GM10266 (cell line): ENCODE measurements around the gene SKIC2.
"Not testable (repeated sequence)": the region's sequence is repeated elsewhere in the genome, so short reads cannot be mapped to it uniquely, and the experiment has no call there.

Experiments used
- DNase-seq: peaks from one replicate; pipeline ENCODE4 v3.0.0; 2012; ENCODE audit errors: extremely low spot score
- TF ChIP-seq, protein P1 (sequence below): IDR thresholded peaks from 2 replicates; pipeline ENCODE4 v1.5.1; 2012; ENCODE audit warnings: mild to moderate bottlenecking, low read depth; ENCODE audit not compliant: control insufficient read depth, insufficient read depth; ENCODE audit errors: missing control alignments

SKIC2 gene

DNA sequence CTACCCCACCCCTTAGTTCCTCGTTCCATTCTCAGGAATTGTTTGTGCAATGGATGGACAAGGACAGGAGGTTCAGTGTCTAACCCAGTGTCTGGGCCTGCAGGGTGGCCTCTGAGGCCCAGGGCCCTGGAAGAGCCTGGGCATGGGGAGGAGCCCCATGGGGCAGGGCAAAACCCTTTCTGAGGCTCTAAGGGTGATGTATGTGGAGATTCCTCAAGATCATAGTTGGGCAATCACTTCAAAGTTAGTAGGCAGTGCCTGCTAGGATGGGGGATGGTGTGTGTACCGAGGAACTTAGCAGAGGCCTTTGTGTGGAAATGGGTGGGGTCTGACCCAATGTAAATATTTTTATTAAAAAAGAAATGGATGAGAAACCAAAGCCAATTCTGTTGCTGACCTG is 38.2 kb upstream of the SKIC2 start:
- no peak for DNase-seq

DNA sequence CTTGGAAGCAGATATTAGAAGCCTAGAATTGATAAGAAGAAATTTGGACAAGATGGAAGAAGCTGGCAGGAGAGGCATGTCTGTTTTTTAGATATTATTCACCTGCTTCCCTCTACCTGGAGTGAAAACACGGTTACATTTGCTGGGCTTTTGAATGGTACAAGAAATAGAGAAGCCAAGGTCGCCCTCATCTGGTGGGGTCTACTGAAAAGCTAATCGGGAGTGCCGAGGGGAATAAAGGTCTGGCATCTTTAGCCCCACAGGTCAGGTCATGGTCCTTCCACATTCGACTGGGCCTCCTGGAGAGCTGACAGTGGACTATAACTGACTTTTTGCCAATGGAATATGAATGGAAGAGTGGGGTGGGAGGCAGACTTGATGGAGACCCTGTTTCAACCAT is 36.0 kb upstream of the SKIC2 start:
- no peak for DNase-seq
- TF ChIP-seq, protein P1, sequence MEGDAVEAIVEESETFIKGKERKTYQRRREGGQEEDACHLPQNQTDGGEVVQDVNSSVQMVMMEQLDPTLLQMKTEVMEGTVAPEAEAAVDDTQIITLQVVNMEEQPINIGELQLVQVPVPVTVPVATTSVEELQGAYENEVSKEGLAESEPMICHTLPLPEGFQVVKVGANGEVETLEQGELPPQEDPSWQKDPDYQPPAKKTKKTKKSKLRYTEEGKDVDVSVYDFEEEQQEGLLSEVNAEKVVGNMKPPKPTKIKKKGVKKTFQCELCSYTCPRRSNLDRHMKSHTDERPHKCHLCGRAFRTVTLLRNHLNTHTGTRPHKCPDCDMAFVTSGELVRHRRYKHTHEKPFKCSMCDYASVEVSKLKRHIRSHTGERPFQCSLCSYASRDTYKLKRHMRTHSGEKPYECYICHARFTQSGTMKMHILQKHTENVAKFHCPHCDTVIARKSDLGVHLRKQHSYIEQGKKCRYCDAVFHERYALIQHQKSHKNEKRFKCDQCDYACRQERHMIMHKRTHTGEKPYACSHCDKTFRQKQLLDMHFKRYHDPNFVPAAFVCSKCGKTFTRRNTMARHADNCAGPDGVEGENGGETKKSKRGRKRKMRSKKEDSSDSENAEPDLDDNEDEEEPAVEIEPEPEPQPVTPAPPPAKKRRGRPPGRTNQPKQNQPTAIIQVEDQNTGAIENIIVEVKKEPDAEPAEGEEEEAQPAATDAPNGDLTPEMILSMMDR = peak; percentile 50

More for the DNA sequence above, 38.2 kb upstream of the SKIC2 start:
- TF ChIP-seq, protein P1 = no peak

DNA sequence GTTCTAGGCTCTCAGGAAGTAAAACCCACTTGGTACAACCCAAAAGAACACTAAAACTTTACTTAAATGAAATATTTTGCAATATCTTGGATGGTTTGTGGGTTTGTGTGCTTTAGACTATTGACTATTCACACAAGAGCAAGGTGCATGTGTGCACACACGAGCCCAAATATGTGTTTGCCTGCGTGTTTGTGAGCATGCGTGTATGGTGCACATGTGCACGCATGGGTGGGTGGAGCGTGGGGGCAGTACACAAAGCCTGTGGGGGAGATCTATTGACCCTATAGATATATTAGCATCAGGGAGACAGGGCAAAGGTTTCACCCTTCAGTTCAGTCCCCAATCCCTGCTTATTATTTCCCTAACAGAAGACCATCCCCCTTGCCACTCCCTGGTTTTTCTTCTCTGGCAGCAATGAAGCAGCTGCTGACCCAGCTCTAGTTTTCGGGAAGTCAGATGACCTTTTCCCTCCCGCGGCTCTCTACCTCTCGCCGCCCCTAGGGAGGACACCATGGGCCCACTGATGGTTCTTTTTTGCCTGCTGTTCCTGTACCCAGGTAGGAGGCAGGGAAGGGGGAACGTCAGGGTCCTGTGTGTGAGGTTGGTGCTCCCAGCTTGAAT is 31.6 kb upstream of the SKIC2 start, which contains the start of gene C2:
C2 (plus strand) TSS at position 476 of the 621 bp plus-strand sequence; CDS start at position 512, 36 bp downstream.
- DNase-seq = no peak

DNA sequence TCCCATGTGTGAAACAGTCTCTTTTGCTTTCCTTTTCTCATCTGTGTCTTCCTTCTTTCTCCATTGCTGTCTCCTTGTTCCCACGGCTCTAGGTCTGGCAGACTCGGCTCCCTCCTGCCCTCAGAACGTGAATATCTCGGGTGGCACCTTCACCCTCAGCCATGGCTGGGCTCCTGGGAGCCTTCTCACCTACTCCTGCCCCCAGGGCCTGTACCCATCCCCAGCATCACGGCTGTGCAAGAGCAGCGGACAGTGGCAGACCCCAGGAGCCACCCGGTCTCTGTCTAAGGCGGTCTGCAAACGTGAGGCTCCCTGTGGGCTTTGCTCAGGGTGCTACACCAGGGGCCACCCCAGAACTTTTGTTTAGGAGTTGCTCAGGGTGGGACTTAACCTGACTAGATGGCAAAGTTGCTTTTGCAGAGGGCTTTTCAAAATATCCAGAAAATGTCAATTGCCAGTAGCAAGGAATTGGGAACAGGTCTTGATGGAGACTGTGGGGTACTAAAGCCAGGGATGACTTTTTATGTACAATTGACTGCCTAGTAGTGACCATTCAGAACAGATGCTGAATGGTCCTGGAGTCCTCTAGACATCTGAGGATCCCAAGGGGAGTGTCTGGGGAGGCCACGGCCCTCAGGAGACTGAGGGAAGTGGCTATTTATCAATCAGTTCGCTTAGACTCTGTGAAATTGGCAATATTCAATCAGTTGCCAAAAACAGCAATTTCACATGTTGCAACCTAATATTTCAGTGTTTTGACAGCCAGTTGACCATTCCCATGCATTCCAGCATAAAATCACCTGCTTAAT is 30.9 kb upstream of the SKIC2 start:
- DNase-seq = no peak
- TF ChIP-seq, protein P1 = no peak

More for the DNA sequence above, 31.6 kb upstream of the SKIC2 start, which contains the start of gene C2:
- TF ChIP-seq, protein P1 = no peak

DNA sequence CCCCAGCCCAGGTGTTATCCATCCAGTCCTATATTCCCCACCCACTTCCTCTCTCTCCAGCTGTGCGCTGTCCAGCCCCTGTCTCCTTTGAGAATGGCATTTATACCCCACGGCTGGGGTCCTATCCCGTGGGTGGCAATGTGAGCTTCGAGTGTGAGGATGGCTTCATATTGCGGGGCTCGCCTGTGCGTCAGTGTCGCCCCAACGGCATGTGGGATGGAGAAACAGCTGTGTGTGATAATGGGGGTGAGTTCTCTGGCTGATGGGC is 30.4 kb upstream of the SKIC2 start:
- TF ChIP-seq, protein P1 = no peak
- no peak for DNase-seq

DNA sequence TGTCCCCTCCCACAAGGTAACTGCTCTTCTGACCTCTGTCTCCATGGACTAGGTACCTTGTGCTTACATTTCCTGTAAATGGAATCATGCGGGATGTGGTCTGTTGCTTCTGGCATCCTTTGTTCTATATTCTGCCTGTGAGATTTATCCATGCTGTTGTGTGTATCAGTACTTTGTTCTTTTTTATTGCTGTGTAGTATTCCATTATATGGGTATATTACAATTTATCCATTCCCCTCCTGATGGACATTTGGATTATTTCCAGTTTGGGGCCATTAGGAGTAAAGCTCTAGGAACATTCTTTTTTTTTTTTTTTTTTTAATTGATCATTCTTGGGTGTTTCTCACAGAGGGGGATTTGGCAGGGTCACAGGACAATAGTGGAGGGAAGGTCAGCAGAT is 28.0 kb upstream of the SKIC2 start:
- TF ChIP-seq, protein P1 = no peak
- DNase-seq = no peak

- not testable (repeated sequence) for DNase-seq
Measured at GRCh38 chr6:31932137-31932536, 26.8 kb upstream of the SKIC2 start.

DNA sequence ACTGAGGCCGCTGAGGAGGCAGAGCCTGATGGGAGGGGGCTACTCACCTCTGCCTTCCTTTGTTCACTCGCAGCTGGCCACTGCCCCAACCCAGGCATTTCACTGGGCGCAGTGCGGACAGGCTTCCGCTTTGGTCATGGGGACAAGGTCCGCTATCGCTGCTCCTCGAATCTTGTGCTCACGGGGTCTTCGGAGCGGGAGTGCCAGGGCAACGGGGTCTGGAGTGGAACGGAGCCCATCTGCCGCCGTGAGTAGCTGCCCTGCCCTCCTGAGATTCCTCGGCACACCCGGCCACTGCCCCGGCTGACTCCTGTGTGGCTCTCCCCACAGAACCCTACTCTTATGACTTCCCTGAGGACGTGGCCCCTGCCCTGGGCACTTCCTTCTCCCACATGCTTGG is 25.4 kb upstream of the SKIC2 start:
- no peak for DNase-seq
- TF ChIP-seq, protein P1 = no peak
